Measurements from ENCODE around the gene TAC3.

- no peak for TF ChIP-seq GATA2 (IDR thresholded peaks at IDR 0.05; ENCODE audit: low read depth, low read length)
- no peak for TF ChIP-seq GATA3 (IDR thresholded peaks at IDR 0.05; ENCODE audit: low read depth, low read length)
These were observed 24.7 kb downstream of the TAC3 start for GRCh38 chr12:56991319-56992246.

Measured in SH-SY5Y (cell line).